ENCODE measurements around the gene IFI27.

Gene IFI27

GRCh38 chr14:94103554-94104150 lies 6.9 kb upstream of the IFI27 start:
- DNase-seq, result no peak

- DNase-seq, result no peak
Measured at GRCh38 chr14:94104731-94105130, 5.8 kb upstream of the IFI27 start.

GRCh38 chr14:94109915-94110250 lies 653 bp upstream of the IFI27 start:
- DNase-seq, result no peak

GRCh38 chr14:94111276-94112095 lies 950 bp downstream of the IFI27 start:
- no peak for DNase-seq

GRCh38 chr14:94112513-94113063 lies 2.1 kb downstream of the IFI27 start:
- no peak for DNase-seq

GRCh38 chr14:94113073-94113472 lies 2.5 kb downstream of the IFI27 start:
- DNase-seq, result no peak

- no peak for DNase-seq
Measured at GRCh38 chr14:94113490-94113889, 3.0 kb downstream of the IFI27 start.

- DNase-seq, result no peak
Measured at GRCh38 chr14:94113908-94114588, 3.5 kb downstream of the IFI27 start.

GRCh38 chr14:94114589-94115057 lies 4.1 kb downstream of the IFI27 start:
- no peak for DNase-seq

GRCh38 chr14:94115058-94115591 lies 4.6 kb downstream of the IFI27 start:
- DNase-seq, result no peak

- no peak for DNase-seq
Measured at GRCh38 chr14:94115631-94116030, 5.1 kb downstream of the IFI27 start.

GRCh38 chr14:94116701-94117100 lies 6.2 kb downstream of the IFI27 start:
- DNase-seq, result no peak

- DNase-seq, result no peak
Measured at GRCh38 chr14:94117856-94118255, 7.3 kb downstream of the IFI27 start.

GRCh38 chr14:94119071-94119470 lies 8.5 kb downstream of the IFI27 start:
- DNase-seq, result no peak

- no peak for DNase-seq
Measured at GRCh38 chr14:94120667-94121340, 10.3 kb downstream of the IFI27 start.

GRCh38 chr14:94121485-94121884 lies 10.9 kb downstream of the IFI27 start:
- DNase-seq, result no peak

- DNase-seq, result no peak
Measured at GRCh38 chr14:94122438-94122837, 11.9 kb downstream of the IFI27 start.

- DNase-seq, result no peak
Measured at GRCh38 chr14:94123296-94123695, 12.8 kb downstream of the IFI27 start.

- no peak for DNase-seq
Measured at GRCh38 chr14:94123868-94124267, 13.3 kb downstream of the IFI27 start.

GRCh38 chr14:94124582-94125377 lies 14.2 kb downstream of the IFI27 start:
- DNase-seq, result no peak

- no peak for DNase-seq
Measured at GRCh38 chr14:94125659-94126418, 15.3 kb downstream of the IFI27 start.

All from T-helper 1 cell (primary cell).